GM12801 (cell line): Measurements from ENCODE around the gene DLGAP4.

Source experiments
- CTCF ChIP-seq: IDR thresholded peaks from one replicate; pipeline ENCODE4 v1.5.1; 2011; ENCODE audit warnings: control low read depth; ENCODE audit not compliant: insufficient read length; ENCODE audit errors: extremely low read depth

The DLGAP4 gene

GRCh38 chr20:36336954-36337704 is 31.0 kb downstream of the DLGAP4 start:
- TF ChIP-seq CTCF, result no peak

- no peak for TF ChIP-seq CTCF
Observed at GRCh38 chr20:36337886-36338285, 31.7 kb downstream of the DLGAP4 start.

GRCh38 chr20:36339646-36340592 is 33.8 kb downstream of the DLGAP4 start:
- no peak for TF ChIP-seq CTCF

- no peak for TF ChIP-seq CTCF
Observed at GRCh38 chr20:36340593-36340990, 34.5 kb downstream of the DLGAP4 start.

GRCh38 chr20:36341331-36342020 is 35.3 kb downstream of the DLGAP4 start:
- TF ChIP-seq CTCF, result no peak

- TF ChIP-seq CTCF, result no peak
Observed at GRCh38 chr20:36342331-36343120, 36.4 kb downstream of the DLGAP4 start.
